Caki2 (cell line): Measurements from ENCODE around the gene SPIRE1. TPM values are rescaled to one million over a fixed set of nuclear protein-coding genes. Genes with fewer than 3 reads are reported as not detected.
"Not testable (repeated sequence)": the region's sequence is repeated elsewhere in the genome, so short reads cannot be mapped to it uniquely, and the experiment has no call there.

Experiments used
- DNase-seq: peaks from one replicate; pipeline ENCODE4 v3.0.0-alpha.2; 2015; ENCODE audit warnings: low read depth
- in situ Hi-C: cut with HindIII; loops from 2 replicates; pipeline ENCODE4 v1.10.0; 2016; ENCODE audit warnings: low sequenced_read_pairs, low pct_unique_long_range_greater_than_20kb, mixed read lengths
- total RNA-seq: library from RNA; depleted of rRNA; stranded (reverse); fragments of >200 nt; shearing (Covaris generic); gene quantifications from 2 replicates; pipeline ENCODE4 v1.2.3, GENCODE V29; 2014; ENCODE audit warnings: low replicate concordance

SPIRE1 gene
- total RNA-seq, 1 experiment from 2014 or later, result 40.2 TPM

DNA sequence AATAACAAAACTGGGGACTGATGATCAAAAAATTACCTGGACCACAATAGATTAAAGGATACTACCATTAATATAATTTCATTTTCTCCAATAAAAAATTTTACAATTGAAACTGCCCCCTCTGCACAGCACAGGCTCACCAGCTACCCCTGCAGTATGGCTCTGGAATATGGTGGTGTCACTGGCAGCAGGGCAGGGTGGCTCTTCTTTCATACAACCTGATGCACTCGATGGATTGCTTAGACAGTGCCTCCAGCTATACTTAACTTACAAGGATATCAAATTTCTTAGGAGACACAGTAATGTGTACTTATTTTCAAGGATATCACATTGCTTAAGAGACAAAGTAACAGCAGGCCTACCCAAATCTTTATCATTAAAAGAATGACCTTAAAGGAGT is 126.2 kb downstream of the SPIRE1 start:
- no peak for DNase-seq
- in situ Hi-C loops, result no loop called here

DNA sequence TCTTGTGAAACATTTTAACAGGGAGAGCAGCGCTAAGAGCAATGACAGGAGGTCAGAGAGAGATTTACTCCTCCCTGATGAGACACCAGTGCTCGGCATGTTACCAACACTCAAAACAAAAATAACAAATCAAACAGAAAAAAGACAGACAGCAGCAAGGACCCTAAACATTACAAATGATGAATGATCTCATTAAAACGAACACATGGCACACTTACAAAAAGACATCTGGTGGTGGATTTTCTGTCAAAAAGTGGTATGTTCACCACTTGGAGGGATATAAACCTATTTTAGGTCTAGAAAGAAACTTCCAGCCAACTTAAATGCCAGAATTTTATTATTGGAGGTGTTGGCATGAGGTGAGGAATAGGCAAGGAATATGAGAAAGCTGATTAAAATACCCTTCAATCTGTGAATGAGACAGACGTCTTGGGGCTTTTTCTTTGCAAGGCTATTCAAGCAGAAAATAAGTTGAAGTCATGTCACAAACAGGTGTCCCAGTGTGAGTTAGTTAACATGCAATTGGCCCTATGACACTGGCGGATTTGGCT is 137.4 kb downstream of the SPIRE1 start:
- in situ Hi-C loops, result no loop called here
- no peak for DNase-seq

DNA sequence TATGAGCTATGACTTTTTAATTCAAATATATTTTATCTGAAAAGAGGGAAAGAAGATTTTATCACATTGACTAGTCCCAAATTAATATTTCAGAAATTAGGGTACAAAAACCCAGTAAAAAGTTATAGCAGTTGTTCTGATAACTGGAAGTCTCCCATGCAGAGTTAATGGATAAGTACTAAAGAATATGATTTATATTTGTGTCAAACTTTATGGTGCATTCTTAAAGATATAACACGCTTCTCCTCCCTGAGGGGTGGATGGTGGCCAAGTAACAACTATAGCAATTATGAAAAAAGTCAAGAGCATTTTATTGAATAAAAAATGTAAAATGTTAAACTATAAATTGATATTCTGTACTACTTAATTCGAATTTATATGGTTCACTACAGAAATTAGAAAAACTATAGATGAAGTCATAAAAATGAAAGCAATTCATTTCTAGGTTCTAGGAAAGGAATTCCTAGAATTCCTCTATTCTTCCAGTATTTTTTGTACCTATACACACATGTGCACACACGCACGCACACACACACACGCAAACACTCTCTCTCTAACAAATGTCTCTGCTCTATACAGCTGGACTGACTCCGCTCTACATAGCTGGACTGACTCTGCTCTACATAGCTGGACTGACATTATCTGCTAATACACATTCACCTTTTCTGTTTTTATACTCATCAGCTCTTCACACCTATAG is 138.9 kb downstream of the SPIRE1 start:
- in situ Hi-C loops, result no loop called here
- no peak for DNase-seq

DNA sequence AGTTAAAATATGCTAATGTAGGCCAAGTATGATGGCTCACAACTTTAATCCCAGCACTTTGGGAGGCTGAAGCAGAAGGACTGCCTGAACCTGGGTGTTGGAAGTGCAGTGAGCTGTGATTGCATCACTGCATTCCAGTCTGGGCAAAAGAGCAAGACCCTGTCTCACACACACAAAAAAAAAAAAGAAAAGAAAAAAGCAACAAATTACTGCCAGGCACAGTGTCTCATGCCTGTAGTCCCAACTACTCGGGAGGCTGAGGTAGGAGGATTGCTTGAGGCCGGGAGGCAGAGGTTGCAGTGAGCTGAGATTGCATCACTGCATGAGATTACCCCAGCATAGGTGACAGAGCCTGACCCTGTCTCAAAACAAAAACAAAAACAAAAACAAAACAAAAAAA is 139.6 kb downstream of the SPIRE1 start:
- no peak for DNase-seq
- in situ Hi-C loops, result no loop called here

DNA sequence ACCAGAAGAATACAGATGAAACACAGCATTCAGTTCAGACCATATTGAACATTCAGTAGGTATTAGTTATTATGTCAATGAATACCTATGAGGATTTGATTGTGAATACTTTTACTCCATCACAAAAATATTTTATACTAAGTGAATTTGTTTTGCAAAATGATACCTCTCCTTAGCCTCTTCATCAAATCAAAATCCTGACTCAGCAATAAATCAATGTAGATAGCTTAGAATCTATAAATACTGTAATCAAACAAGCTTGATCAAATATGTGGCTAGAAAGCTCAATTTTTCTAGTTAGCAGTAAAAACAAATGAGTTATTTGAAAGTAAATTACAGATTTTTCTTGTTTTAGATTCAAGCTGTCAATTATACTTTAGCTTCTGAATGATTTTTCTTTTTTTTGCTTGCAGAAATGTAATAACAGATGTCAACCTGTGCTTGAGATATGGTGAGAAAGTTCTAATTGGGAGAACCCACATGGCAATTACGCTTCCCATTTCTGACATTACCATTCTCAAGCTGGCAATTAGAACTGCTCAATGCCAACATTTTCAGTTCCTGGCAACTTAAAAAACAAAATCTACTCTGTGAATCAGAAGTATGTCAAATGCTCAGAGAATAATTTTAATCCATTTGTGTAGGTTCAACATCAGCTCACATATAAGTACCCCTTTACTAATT is 140.6 kb downstream of the SPIRE1 start:
- in situ Hi-C loops, result no loop called here
- no peak for DNase-seq

DNA sequence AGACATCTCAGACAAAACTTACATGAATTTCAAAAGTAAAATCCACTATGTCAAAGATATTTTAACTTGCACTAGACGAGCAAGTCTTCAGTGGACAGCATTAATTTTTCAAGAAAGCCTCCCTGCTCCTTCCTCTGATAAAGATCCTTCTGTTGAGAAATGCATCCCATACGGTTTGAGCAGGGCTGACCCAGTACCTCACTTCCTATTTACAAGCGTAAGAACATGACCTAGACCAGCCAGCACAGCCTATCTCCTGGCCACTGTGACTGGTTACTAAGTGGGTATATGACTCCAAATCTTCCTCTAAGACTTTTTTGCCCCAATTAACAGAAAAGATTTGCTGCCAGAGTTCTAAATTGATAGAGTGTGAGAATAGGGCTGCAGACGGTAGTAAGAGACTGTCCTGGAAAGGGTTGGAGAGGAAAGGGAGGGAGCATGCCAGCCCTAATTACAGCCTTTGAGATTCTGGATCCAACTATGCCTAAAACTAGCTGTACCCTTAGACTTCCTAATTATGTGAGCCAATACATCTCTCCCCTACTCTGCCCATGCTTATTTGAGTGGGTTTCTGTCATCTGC is 141.8 kb downstream of the SPIRE1 start:
- in situ Hi-C loops, result no loop called here
- no peak for DNase-seq

DNA sequence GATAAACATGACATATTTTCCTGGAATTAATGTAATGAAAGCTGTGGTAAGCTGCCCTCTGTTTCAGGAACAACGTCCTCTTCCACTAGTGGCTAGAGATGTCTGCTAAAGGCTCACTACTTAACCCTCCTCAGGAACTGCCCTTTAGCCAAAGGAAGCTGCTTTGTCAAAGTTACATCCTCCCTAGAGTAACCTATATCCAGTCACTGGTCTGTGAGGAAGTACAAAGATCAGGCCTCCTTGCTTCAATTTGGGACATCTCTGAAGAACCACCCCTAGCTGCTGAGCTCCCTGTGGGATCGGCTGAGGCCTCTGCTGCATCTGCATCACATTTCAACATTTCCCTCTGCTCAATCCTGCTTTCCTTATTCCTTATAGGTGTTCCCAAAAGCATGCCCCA is 142.4 kb downstream of the SPIRE1 start:
- in situ Hi-C loops, result no loop called here
- DNase-seq, result no peak

DNA sequence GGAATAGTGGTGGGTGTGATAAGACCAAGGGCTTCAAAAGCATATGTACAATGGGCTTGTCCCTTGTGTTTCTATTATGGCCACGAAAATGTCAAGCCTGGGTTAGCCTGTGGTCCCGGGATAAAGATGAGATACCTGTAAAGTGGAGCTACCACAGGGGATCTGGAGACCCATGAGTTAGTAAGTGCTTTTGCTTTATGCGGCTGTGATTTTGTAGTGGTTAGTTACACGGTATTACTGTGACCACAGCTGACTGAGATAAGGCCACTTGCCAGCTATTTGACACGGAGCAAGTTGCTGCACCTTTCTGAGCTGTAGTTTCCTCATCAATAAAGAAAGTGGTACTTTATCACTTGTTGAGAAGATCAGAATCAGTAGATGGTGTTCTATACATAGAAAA is 150.9 kb downstream of the SPIRE1 start:
- in situ Hi-C loops, result no loop called here
- DNase-seq, result no peak

DNA sequence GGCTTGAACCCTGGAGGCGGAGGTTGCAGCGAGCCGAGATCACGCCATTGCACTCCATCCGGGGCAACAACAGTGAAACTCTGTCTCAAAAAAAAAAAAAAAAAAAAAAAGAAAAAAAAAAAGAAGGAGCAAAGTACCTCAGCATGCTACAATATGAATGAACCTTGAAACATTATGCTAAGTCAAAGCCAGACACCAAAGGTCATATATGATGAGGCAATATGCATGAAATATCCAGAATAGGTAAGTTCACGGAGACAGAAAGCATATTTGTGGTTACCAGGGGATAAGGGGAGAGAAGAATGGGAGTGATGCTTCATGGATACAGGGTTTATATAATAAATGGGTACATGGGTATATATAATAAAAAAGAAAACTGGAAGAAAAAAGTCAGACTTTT is 156.9 kb downstream of the SPIRE1 start:
- DNase-seq, result no peak
- in situ Hi-C loops, result no loop called here

DNA sequence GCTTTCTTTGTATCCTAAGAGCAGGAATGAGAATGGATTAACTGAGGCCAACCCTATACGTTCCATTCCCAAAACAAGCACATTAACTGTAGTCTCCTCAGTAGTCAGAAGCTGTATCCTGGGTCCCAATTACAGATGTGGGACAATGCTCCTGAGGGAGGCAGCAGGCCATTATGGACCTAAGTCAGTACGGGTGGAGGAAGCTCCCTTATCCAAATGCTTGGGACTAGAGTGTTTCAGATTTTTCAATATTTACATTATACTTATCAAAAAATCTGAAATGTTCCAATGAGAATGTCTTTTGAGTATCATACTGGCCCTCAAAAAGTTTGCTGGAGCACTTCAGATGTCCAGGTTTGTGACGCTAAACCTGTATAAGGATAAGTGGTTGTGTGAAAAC is 160.1 kb downstream of the SPIRE1 start:
- no peak for DNase-seq
- in situ Hi-C loops, result no loop called here

DNA sequence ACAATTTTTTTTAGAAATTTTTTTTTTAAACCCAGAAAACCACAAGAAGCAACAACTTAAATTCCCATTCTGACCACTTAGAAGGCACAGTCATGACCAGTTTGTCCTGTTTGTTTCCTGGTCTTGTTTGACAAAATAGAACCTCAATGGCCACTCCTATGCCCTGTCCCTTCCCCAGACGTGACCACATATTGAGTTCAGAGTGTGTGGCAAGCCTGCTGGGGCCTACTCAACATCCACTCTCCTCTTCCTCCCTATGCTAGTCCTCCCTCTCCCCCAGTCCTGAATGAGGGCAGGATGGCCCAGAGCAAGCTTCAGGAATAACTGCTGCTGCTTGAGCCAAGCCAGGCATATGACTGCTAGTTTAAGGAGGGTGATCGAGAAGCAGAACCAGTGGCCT is 160.6 kb downstream of the SPIRE1 start:
- DNase-seq, result no peak
- in situ Hi-C loops, result no loop called here

DNA sequence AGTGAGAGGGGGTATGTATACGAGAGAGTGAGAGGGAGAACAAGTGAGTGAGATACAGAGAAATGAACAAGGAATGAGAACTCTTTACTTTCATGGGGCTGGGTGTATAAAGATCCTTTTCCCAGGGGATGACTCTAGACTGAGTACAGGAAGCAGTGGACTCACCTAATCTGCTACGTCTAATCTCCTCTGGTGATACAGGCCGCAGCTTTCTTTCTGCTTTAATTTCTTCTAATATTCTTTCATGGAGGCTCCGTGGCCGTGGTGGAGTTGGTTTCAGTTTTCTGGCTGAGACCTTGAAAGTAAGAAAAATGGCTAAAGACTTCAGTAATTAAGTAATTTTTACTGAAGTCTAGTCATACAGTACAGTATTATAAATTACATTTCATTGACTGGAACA is 165.0 kb downstream of the SPIRE1 start:
- in situ Hi-C loops, result no loop called here
- DNase-seq, result no peak

DNA sequence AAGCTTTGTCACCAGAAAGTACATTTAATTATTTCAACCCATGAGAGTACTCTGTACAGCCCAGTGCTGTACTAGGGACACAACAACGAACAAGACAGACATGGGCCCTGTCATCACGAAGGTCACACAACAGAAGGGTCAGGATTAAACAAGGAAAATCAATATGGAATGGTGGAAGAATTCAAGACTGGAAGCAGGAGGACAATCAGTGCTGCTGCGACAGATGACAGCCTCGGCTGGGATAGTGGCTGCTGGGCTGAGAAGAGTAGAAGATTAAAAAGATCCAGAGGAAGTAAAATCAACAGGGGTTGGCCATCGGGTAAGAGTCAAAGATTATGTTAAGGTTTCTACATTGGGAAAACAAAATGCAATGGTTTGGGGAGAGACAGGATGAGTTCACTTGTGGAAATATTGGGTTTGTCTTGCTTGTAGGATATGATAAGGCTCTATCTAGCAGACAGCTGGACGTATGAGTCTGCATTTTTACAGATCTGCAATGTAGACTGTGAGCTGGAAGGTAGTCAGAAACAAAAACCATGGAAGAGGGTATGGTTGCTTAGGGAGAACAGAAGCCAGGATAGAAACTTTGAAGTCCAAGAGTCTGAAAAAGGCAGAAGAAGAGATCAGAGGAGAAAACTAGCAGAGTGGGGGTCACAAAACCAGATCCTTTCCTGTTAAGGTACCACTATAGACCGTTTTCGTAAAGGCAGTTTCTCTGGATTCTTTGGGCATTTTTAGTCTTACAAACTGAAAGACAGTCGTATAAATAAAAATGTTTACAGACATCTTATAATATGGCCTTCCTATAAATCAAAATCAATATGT is 166.1 kb downstream of the SPIRE1 start:
- in situ Hi-C loops, result no loop called here
- no peak for DNase-seq

DNA sequence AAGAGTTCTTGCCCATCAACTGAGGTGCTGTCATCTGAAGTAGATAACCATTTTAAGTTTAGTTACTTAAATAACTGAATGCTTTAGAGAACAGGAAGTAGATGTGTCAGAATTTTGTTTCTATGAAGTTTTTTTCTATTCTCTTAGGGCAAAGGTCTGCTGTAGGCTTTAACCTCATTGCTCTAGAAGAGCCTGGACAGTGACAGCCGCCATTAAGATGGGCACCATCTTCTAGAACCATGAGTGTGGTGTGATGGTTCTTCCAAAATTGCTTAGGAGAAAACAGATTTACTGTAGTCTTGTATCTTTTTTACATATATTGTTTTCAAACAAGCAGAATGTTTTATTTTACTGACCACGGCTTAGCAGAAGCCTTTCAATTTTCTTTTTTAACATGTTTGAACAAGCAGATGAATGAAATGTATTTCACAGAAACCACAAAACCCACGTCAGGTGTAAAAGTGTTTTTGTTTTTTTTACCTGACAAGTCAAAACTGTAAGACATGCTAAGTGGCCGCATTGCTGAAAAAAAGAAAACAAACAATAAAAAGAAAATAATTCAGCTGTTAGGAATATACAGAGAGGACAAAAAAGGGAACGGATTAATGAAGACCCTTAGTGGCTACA is 172.3 kb downstream of the SPIRE1 start:
- DNase-seq, result no peak
- in situ Hi-C loops, result no loop called here

DNA sequence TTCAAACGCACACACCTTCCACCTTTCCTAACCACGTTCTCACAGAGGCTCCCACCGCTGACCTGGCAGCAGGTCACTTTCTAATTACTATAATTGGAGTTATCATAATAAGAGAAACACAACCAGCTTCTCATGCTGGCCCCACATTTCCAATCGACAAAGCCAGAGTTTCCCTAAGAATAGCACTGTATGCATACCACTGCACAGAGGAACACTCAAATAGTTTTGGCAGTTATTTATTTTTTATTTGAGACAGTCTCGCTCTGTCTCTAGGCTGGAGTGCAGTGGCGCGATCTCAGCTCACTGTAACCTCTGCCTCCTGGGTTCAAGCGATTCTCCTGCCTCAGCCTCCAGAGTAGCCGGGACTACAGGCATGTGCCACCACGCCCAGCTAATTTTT is 176.0 kb downstream of the SPIRE1 start:
- DNase-seq, in situ Hi-C loops: not testable (repeated sequence)

DNA sequence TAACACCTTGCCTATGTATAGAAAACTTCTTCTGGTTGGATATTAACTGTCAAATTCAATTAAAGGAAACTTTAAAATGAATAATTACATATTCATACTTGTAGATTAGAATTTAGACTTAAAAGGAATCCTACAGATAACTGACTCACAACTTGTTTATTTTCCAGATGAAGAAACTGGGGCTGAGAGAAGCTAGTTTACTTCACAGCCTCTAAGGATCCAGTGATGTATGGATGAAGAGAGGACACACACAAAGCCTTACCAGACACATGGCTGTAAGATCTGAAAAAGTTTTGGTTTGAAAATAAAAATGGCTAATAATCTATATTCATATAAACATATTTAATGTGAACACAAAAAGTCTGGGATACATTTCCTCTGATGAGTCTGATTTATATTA is 177.9 kb downstream of the SPIRE1 start:
- no peak for DNase-seq
- in situ Hi-C loops, result no loop called here

DNA sequence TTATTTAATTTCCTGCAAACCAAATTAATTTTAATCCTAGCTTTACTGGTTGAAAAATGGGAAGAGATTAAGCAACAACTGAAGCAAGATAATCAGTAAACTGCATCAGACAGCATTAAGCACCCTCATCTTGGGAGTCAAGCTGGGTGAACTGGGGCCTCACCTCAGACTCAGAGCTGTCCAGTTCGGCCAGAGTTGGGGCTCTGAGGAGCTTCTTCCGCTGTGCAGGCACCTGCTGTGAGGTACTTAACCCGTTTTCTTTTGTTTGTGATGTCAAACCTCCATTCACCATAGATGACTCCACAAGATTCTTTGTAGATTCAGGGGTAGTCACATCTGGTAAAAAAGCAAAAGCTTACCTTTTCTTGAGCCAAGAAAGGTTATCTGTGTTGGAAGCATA is 178.4 kb downstream of the SPIRE1 start:
- DNase-seq, result no peak
- in situ Hi-C loops, result no loop called here

DNA sequence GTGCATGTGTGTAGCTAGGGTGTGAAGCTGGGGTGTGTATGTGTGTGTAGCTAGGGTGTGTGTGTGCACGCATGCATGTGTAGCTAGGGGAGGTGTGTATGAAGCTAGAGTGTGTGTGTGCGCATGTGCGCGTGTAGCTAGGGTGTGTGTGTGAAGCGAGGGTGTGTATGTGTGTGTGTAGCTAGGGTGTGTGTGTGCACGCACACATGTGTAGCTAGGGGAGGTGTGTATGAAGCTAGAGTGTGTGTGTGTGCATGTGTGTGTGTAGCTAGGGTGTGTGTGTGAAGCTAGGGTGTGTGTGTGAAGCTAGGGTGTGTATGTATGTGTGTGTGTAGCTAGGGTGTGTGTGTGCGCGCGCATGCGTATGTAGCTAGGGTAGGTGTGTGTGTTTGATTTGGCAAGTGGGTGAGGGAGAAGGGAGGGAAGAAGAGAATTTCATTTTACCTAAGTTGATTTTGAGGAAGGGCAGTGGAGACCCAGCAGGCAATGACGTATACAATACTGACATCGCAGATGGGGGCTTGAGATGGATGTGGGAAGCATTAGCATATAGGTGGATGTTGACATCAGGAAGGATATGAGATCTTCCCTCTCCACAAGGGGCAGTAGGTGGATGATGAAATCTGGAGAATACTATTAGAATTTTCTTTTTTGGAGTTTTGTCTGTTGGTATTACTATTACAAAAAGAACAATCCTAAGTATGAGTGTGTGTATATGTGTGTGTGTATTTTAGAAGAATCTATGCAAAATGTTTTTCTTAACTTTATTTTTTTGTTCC is 179.4 kb downstream of the SPIRE1 start:
- in situ Hi-C loops, result no loop called here
- no peak for DNase-seq
